HEK293 (cell line): ENCODE results near the gene BTBD3.
A peak's percentile ranks its signal among the peaks of the same experiment; 100 is the strongest.

Source experiments
- CTCF ChIA-PET: fragments of 350-600 bp; formaldehyde crosslinking; extraction: SDS; loops from one replicate; lab custom pipeline; 2021; ENCODE audit warnings: antibody characterized with exemption; lab: Yijun Ruan, JAX
- POLR2A ChIA-PET: fragments of 300-600 bp; formaldehyde crosslinking; extraction: SDS; loops from one replicate; lab custom pipeline; 2020; ENCODE audit warnings: antibody characterized with exemption, inconsistent platforms; lab: Yijun Ruan, JAX
- H3K27ac ChIP-seq: fragments of 200-500 bp; sonication (Bioruptor generic); 2 replicates; pipeline ENCODE4 v1.5.1; 2014; ENCODE audit warnings: low read depth, low read length, control low read depth, inconsistent platforms; ENCODE audit errors: extremely low read depth
- H3K36me3 ChIP-seq, 2 experiments: fragments of 200-500 bp in 1 of 2; sonication (Bioruptor generic) in 1 of 2; 1 replicate in 1 of 2; 2 replicates in 1 of 2; pipeline ENCODE4 v1.5.1; 2014 to 2017; ENCODE audit warnings: inconsistent platforms in 2 of 2, low read length in 2 of 2; ENCODE audit not compliant: control insufficient read depth in 2 of 2, insufficient read depth in 1 of 2
- H3K4me1 ChIP-seq: fragments of 200-500 bp; sonication (Bioruptor generic); 2 replicates; pipeline ENCODE4 v1.5.1; 2014; ENCODE audit warnings: mild to moderate bottlenecking, low read length, inconsistent platforms; ENCODE audit not compliant: control insufficient read depth, insufficient read depth
- H3K4me3 ChIP-seq: 2 replicates; pipeline ENCODE4 v1.5.1; 2011; ENCODE audit warnings: low read depth, mild to moderate bottlenecking, control low read depth, low read length, moderate library complexity
- H3K9me3 ChIP-seq: fragments of 200-500 bp; sonication (Bioruptor generic); 2 replicates; pipeline ENCODE4 v1.5.1; 2014; ENCODE audit warnings: low read depth, low read length, inconsistent platforms; ENCODE audit not compliant: control insufficient read depth, insufficient read depth
- ELK4 ChIP-seq: IDR thresholded peaks from 2 replicates; pipeline ENCODE4 v1.6.1; 2011; ENCODE audit warnings: mild to moderate bottlenecking, low read depth, low read length, borderline replicate concordance
- FEZF1 ChIP-seq: fragments of 450-650 bp; formaldehyde crosslinking; IDR thresholded peaks from 2 replicates; pipeline ENCODE4 v1.5.1; 2016; ENCODE audit warnings: missing biosample characterization, missing genetic modification characterization
- GFI1B ChIP-seq: fragments of 450-650 bp; formaldehyde crosslinking; IDR thresholded peaks from 2 replicates; pipeline ENCODE4 v1.5.1; 2016; ENCODE audit warnings: missing biosample characterization, missing genetic modification characterization
- HOXA7 ChIP-seq: sonication (generic); formaldehyde crosslinking; IDR thresholded peaks from 2 replicates; pipeline ENCODE4 v1.8.1; 2022; ENCODE audit warnings: missing genetic modification reagents, borderline replicate concordance
- KLF9 ChIP-seq: fragments of 450-650 bp; formaldehyde crosslinking; IDR thresholded peaks from 2 replicates; pipeline ENCODE4 v1.5.1; 2016; ENCODE audit warnings: missing biosample characterization, missing genetic modification characterization, low read depth
- OSR2 ChIP-seq: fragments of 450-650 bp; formaldehyde crosslinking; IDR thresholded peaks from 2 replicates; pipeline ENCODE4 v1.5.1; 2016; ENCODE audit warnings: missing biosample characterization, missing genetic modification characterization
- PBX3 ChIP-seq: sonication (generic); formaldehyde crosslinking; IDR thresholded peaks from 2 replicates; pipeline ENCODE4 v1.8.1; 2022; ENCODE audit warnings: mild to moderate bottlenecking, moderate library complexity, missing genetic modification reagents
- SCRT1 ChIP-seq: fragments of 450-650 bp; formaldehyde crosslinking; IDR thresholded peaks from 2 replicates; pipeline ENCODE4 v1.5.1; 2016; ENCODE audit warnings: missing biosample characterization, missing genetic modification characterization, borderline replicate concordance
- SCRT2 ChIP-seq: fragments of 450-650 bp; formaldehyde crosslinking; IDR thresholded peaks from 2 replicates; pipeline ENCODE4 v1.5.1; 2016; ENCODE audit warnings: missing biosample characterization, missing genetic modification characterization
- SP2 ChIP-seq: fragments of 450-650 bp; formaldehyde crosslinking; IDR thresholded peaks from 2 replicates; pipeline ENCODE4 v1.5.1; 2016; ENCODE audit warnings: missing biosample characterization, missing genetic modification characterization
- ZBTB48 ChIP-seq: fragments of 450-650 bp; formaldehyde crosslinking; IDR thresholded peaks from 2 replicates; pipeline ENCODE4 v1.5.1; 2016; ENCODE audit warnings: missing biosample characterization, missing genetic modification characterization
- ZIC2 ChIP-seq: fragments of 450-650 bp; formaldehyde crosslinking; IDR thresholded peaks from 2 replicates; pipeline ENCODE4 v1.5.1; 2016; ENCODE audit warnings: missing biosample characterization, missing genetic modification characterization
- ZNF184 ChIP-seq: fragments of 450-650 bp; IDR thresholded peaks from 2 replicates; pipeline ENCODE4 v1.5.1; 2018; ENCODE audit warnings: missing biosample characterization, mild to moderate bottlenecking, missing genetic modification characterization
- ZNF202 ChIP-seq: fragments of 450-650 bp; formaldehyde crosslinking; IDR thresholded peaks from 2 replicates; pipeline ENCODE4 v1.5.1; 2016; ENCODE audit warnings: missing biosample characterization, missing genetic modification characterization, borderline replicate concordance
- ZNF280C ChIP-seq: fragments of 450-650 bp; formaldehyde crosslinking; IDR thresholded peaks from 2 replicates; pipeline ENCODE4 v1.5.1; 2016; ENCODE audit warnings: missing biosample characterization, missing genetic modification characterization
- ZNF350 ChIP-seq: fragments of 450-650 bp; formaldehyde crosslinking; IDR thresholded peaks from 2 replicates; pipeline ENCODE4 v1.5.0; 2017; ENCODE audit warnings: missing biosample characterization, mild to moderate bottlenecking, missing genetic modification characterization
- ZNF366 ChIP-seq: fragments of 450-650 bp; formaldehyde crosslinking; conservative IDR thresholded peaks from 2 replicates; pipeline ENCODE4 v1.5.1; 2016; ENCODE audit warnings: missing biosample characterization, missing genetic modification characterization
- ZNF37A ChIP-seq: fragments of 450-650 bp; IDR thresholded peaks from 2 replicates; pipeline ENCODE4 v1.5.1; 2018; ENCODE audit warnings: missing biosample characterization, missing genetic modification characterization
- ZNF404 ChIP-seq: fragments of 450-650 bp; formaldehyde crosslinking; IDR thresholded peaks from 2 replicates; pipeline ENCODE4 v1.5.1; 2017; ENCODE audit warnings: missing biosample characterization, missing genetic modification characterization
- ZNF416 ChIP-seq: fragments of 450-650 bp; formaldehyde crosslinking; IDR thresholded peaks from 2 replicates; pipeline ENCODE4 v1.5.1; 2016; ENCODE audit warnings: missing biosample characterization, missing genetic modification characterization
- ZNF423 ChIP-seq: fragments of 450-650 bp; formaldehyde crosslinking; IDR thresholded peaks from 2 replicates; pipeline ENCODE4 v1.5.1; 2016; ENCODE audit warnings: missing biosample characterization, missing genetic modification characterization
- ZNF514 ChIP-seq: fragments of 450-650 bp; formaldehyde crosslinking; IDR thresholded peaks from 2 replicates; pipeline ENCODE4 v1.5.1; 2016; ENCODE audit warnings: missing biosample characterization, missing genetic modification characterization
- ZNF529 ChIP-seq: fragments of 450-650 bp; formaldehyde crosslinking; IDR thresholded peaks from 2 replicates; pipeline ENCODE4 v1.5.1; 2017; ENCODE audit warnings: missing genetic modification characterization, missing biosample characterization; ENCODE audit not compliant: insufficient replicate concordance
- ZNF558 ChIP-seq: fragments of 450-650 bp; formaldehyde crosslinking; IDR thresholded peaks from 2 replicates; pipeline ENCODE4 v1.5.1; 2016; ENCODE audit warnings: missing biosample characterization, missing genetic modification characterization
- ZNF571 ChIP-seq: fragments of 450-650 bp; formaldehyde crosslinking; IDR thresholded peaks from 2 replicates; pipeline ENCODE4 v1.5.0; 2017; ENCODE audit warnings: missing biosample characterization, missing genetic modification characterization
- ZNF610 ChIP-seq: fragments of 450-650 bp; formaldehyde crosslinking; IDR thresholded peaks from 2 replicates; pipeline ENCODE4 v1.5.1; 2016; ENCODE audit warnings: missing biosample characterization, missing genetic modification characterization, borderline replicate concordance
- ZNF629 ChIP-seq: fragments of 450-650 bp; formaldehyde crosslinking; IDR thresholded peaks from 2 replicates; pipeline ENCODE4 v1.5.1; 2017; ENCODE audit warnings: missing biosample characterization, missing genetic modification characterization
- ZNF639 ChIP-seq: fragments of 450-650 bp; formaldehyde crosslinking; IDR thresholded peaks from 2 replicates; pipeline ENCODE4 v1.5.1; 2016; ENCODE audit warnings: missing biosample characterization, missing genetic modification characterization
- ZNF645 ChIP-seq: fragments of 450-650 bp; formaldehyde crosslinking; IDR thresholded peaks from 2 replicates; pipeline ENCODE4; 2016; ENCODE audit warnings: missing biosample characterization, missing genetic modification characterization
- ZNF830 ChIP-seq: fragments of 450-650 bp; IDR thresholded peaks from 2 replicates; pipeline ENCODE4 v1.5.0; 2018; ENCODE audit warnings: missing biosample characterization, missing genetic modification characterization, low read depth, mild to moderate bottlenecking, moderate library complexity
- ZNF843 ChIP-seq: fragments of 450-650 bp; formaldehyde crosslinking; IDR thresholded peaks from 2 replicates; pipeline ENCODE4 v1.5.1; 2016; ENCODE audit warnings: missing biosample characterization, missing genetic modification characterization
- TF ChIP-seq, protein P1 (sequence below): fragments of 450-650 bp; formaldehyde crosslinking; IDR thresholded peaks from 2 replicates; pipeline ENCODE4 v1.5.1; 2016; ENCODE audit warnings: missing biosample characterization, missing genetic modification characterization

The BTBD3 gene

DNA sequence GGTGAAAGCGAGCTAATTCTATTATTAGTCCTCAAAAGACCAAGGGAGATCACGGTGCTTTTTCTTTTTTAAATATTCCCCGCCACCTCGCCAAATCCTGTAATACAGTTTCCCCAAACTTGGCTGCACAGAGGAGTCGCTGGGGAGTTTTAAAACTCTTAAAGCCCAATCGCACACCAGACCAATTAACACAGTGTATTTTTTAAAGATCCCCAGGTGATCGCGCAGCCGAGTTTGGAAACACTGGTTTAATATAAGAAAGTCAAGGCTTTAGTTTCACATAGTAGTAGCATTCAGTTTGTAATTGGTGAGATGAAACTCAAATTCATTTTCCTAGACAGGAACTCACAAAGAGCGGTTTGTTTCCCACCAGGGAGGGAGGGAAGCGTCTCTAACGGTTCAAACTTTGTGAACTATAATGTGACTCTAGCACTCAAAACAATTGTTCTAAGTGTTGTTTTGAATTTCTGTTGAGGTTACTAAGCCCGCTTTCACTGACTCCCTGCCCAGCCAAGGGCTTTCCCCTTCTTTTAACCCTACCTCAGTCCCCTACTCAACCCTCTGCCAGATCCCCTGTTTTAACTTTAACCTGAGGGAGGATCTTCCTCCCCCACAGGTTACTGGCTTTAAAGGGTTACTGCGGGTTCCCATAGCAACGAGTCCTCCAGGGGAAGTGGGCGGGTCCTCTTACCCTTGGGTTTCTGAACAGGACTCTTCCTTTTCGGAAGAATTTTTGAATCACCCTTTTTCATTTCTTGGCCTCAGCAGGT, 25.7 kb upstream of the BTBD3 start (continued):
- TF ChIP-seq ZNF280C = no peak
- no peak for TF ChIP-seq ZNF350 (tag by site-specific recombination)
- peak; percentile 16; the same call in 1 of the 2 replicates for TF ChIP-seq SP2 (tag by site-specific recombination)
- no peak for TF ChIP-seq ZNF514 (tag by site-specific recombination)
- no peak; the same call in 1 of the 2 replicates for TF ChIP-seq ZNF610
- TF ChIP-seq ZNF830 (tag by site-specific recombination) = no peak
- TF ChIP-seq ZNF529 (tag by site-specific recombination) = no peak
- TF ChIP-seq SCRT1 = peak; percentile 38; the same call in 1 of the 2 replicates
- TF ChIP-seq ZNF558 (tag by site-specific recombination) = no peak
- no peak for TF ChIP-seq OSR2 (tag by site-specific recombination)
- TF ChIP-seq GFI1B (tag by site-specific recombination) = no peak
- no peak for TF ChIP-seq ZNF571 (tag by site-specific recombination)
- TF ChIP-seq ZNF645 (tag by site-specific recombination) = no peak
- TF ChIP-seq ZNF37A (tag by site-specific recombination) = no peak
- TF ChIP-seq ZNF202 (tag by site-specific recombination) = no peak
- no peak for TF ChIP-seq ZNF843 (tag by site-specific recombination)
- TF ChIP-seq ZIC2 = no peak
- no peak for TF ChIP-seq ZBTB48 (tag by site-specific recombination)
- TF ChIP-seq ZNF366 (tag by site-specific recombination) = 0 out of 2 replicates have a peak, but pooled peaks have one; percentile 13
- TF ChIP-seq HOXA7 (CRISPR knock-in tag) = no peak
- no peak for TF ChIP-seq FEZF1 (tag by site-specific recombination)
- TF ChIP-seq ELK4 = no peak

- no peak overlapping the region for H3K27ac ChIP-seq
- TF ChIP-seq ZNF629 (tag by site-specific recombination) = peak; percentile 80
- TF ChIP-seq ZNF423 (tag by site-specific recombination) = no peak
- TF ChIP-seq, protein P1, sequence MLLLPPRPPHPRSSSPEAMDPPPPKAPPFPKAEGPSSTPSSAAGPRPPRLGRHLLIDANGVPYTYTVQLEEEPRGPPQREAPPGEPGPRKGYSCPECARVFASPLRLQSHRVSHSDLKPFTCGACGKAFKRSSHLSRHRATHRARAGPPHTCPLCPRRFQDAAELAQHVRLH (tag by site-specific recombination) = no peak
- no peak for TF ChIP-seq ZNF639 (tag by site-specific recombination)
- no peak for TF ChIP-seq HOXA7 (CRISPR knock-in tag)
- no peak for TF ChIP-seq ZNF416 (tag by site-specific recombination)
- TF ChIP-seq ZNF404 = no peak
- TF ChIP-seq KLF9 (tag by site-specific recombination) = no peak
- no peak for TF ChIP-seq ZNF184 (tag by site-specific recombination)
- TF ChIP-seq PBX3 (CRISPR knock-in tag) = no peak
- peak; percentile 35; the same call in 1 of the 2 replicates for TF ChIP-seq SCRT2 (tag by site-specific recombination)
These were observed 23.6 kb upstream of the BTBD3 start for GRCh38 chr20:11894062-11894461.

More at GRCh38 chr20:11894062-11894461, 23.6 kb upstream of the BTBD3 start:
- no peaks in the 10 kb centered on the region; a peak in 1 of 3 replicates for H3K36me3 ChIP-seq
- ChIA-PET POLR2A (no interaction called here), CTCF (interaction anchor here (0.6 to 1.2 kb wide), 3 partner anchors 17 to 288 kb away, joined by 3 to 4 read pairs (median 3); no protein-coding TSS in a partner anchor)
- H3K9me3 ChIP-seq = no peaks in the 10 kb centered on the region
- peaks cover 32% of the 10 kb centered on the region for H3K4me1 ChIP-seq
- peak overlapping the region; percentile 15 for H3K4me3 ChIP-seq
